ENCODE measurements around the gene ATXN1. TPM values are rescaled to one million over a fixed set of nuclear protein-coding genes. Genes with fewer than 3 reads are reported as not detected.

Gene ATXN1
- total and polyA plus RNA-seq, 3 donors from 2014 or later: 12.8 to 84.1 (median 64.3) TPM

GRCh38 chr6:16338577-16339264 lies 422.5 kb downstream of the ATXN1 start:
- intact Hi-C loops (cut with DNase I; ENCODE audit: low total_unique reads): loop anchor here (5.0 to 10.0 kb wide), 2 partner anchors 66 to 424 kb away; partner anchors contain the start of gene ATXN1
- H3K27ac ChIP-seq: no peak overlapping the region
- H3K4me1 ChIP-seq: peaks cover 17% of the 10 kb centered on the region
- WGBS, 2 donors: 54 to 55% methylated on average over 10 of the region's 10 CpGs
- no peaks in the 10 kb centered on the region for H3K36me3 ChIP-seq (ENCODE audit: low read depth, missing control alignments)
- DNase-seq: peak; percentile 67
- H3K9me3 ChIP-seq: no peaks in the 10 kb centered on the region
- no peak for TF ChIP-seq POLR2A (IDR thresholded peaks at IDR 0.05)
- TF ChIP-seq, protein P1, sequence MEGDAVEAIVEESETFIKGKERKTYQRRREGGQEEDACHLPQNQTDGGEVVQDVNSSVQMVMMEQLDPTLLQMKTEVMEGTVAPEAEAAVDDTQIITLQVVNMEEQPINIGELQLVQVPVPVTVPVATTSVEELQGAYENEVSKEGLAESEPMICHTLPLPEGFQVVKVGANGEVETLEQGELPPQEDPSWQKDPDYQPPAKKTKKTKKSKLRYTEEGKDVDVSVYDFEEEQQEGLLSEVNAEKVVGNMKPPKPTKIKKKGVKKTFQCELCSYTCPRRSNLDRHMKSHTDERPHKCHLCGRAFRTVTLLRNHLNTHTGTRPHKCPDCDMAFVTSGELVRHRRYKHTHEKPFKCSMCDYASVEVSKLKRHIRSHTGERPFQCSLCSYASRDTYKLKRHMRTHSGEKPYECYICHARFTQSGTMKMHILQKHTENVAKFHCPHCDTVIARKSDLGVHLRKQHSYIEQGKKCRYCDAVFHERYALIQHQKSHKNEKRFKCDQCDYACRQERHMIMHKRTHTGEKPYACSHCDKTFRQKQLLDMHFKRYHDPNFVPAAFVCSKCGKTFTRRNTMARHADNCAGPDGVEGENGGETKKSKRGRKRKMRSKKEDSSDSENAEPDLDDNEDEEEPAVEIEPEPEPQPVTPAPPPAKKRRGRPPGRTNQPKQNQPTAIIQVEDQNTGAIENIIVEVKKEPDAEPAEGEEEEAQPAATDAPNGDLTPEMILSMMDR (IDR thresholded peaks at IDR 0.05): peak in 2 of 3 experiments; percentile 27 to 29
- no peak overlapping the region for H3K4me3 ChIP-seq
- H3K27me3 ChIP-seq: no peaks in the 10 kb centered on the region

- Histone ChIP-seq H3K9me3 (no peaks in the 10 kb centered on the region), H3K27me3 (no peaks in the 10 kb centered on the region), H3K4me3 (no peak overlapping the region), H3K27ac (no peak overlapping the region), H3K36me3 (ENCODE audit: low read depth, missing control alignments) (no peaks in the 10 kb centered on the region), H3K4me1 (peaks cover 18% of the 10 kb centered on the region)
- TF ChIP-seq POLR2A (IDR thresholded peaks at IDR 0.05): no peak
- TF ChIP-seq, protein P1 (IDR thresholded peaks at IDR 0.05): no peak
- DNase-seq: peak; percentile 89
- WGBS, 2 donors: 38 to 51% methylated on average over 12 to 13 of the region's 13 CpGs
- intact Hi-C loops (cut with DNase I; ENCODE audit: low total_unique reads): loop anchor here (5.0 to 10.0 kb wide), 2 partner anchors 67 to 425 kb away; partner anchors contain the start of gene ATXN1
These were observed 423.8 kb downstream of the ATXN1 start for GRCh38 chr6:16337295-16337975.

DNA sequence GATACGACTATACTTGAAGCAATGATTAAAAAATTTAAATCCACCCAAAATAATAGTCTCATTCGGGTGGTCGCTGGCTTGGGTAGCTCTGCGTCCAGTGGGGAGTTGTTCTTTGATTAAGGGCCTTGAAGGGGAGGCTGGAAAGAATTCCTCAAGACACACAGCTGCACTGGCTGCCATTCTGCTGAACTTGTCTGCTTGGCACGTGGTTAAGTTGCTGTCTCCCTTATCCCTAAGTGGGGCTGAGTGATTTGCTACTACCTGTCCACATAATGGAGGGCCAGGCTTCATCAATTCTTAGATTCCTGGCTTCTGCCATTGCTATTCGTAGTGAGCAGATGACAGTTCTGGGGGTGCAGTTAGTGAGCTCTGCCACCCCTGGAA lies 424.4 kb downstream of the ATXN1 start:
- Histone ChIP-seq H3K36me3 (ENCODE audit: low read depth, missing control alignments) (no peaks in the 10 kb centered on the region), H3K4me3 (no peak overlapping the region), H3K4me1 (peaks cover 23% of the 10 kb centered on the region), H3K27ac (no peak overlapping the region), H3K9me3 (no peaks in the 10 kb centered on the region), H3K27me3 (no peaks in the 10 kb centered on the region)
- TF ChIP-seq, protein P1 (IDR thresholded peaks at IDR 0.05): no peak
- no peak for TF ChIP-seq POLR2A (IDR thresholded peaks at IDR 0.05)
- intact Hi-C loops (cut with DNase I; ENCODE audit: low total_unique reads): loop anchor here (5.0 to 10.0 kb wide), 2 partner anchors 68 to 425 kb away; partner anchors contain the start of gene ATXN1
- no peak for DNase-seq
- WGBS, 2 donors: 63 to 78% methylated on average over 6 of the region's 6 CpGs

- Histone ChIP-seq H3K4me3 (no peak overlapping the region), H3K27ac (no peak overlapping the region), H3K27me3 (no peaks in the 10 kb centered on the region), H3K4me1 (peaks cover 30% of the 10 kb centered on the region), H3K9me3 (no peaks in the 10 kb centered on the region), H3K36me3 (ENCODE audit: low read depth, missing control alignments) (no peaks in the 10 kb centered on the region)
- TF ChIP-seq, protein P1 (IDR thresholded peaks at IDR 0.05): no peak
- no peak for TF ChIP-seq POLR2A (IDR thresholded peaks at IDR 0.05)
- intact Hi-C loops (cut with DNase I; ENCODE audit: low total_unique reads): loop anchor here (5.0 to 10.0 kb wide), 2 partner anchors 69 to 426 kb away; partner anchors contain the start of gene ATXN1
- DNase-seq: no peak
- WGBS, 2 donors: 73 to 78% methylated on average over 6 of the region's 6 CpGs
These were observed 425.0 kb downstream of the ATXN1 start for GRCh38 chr6:16336056-16336818.

Data from testis (tissue), 3 donors.